Neural progenitor cell (in vitro differentiated cells): ENCODE measurements around the gene CAPNS1. TPM values are rescaled to one million over a fixed set of nuclear protein-coding genes. Genes with fewer than 3 reads are reported as not detected.

ENCODE experiments used
- DNase-seq: peaks from one replicate; pipeline ENCODE4 v3.0.0-alpha.2; 2016; ENCODE audit warnings: low spot score
- H2AFZ ChIP-seq: fragments of 200-600 bp; sonication (generic); replicated peaks from 2 replicates; pipeline ENCODE4 v1.6.1; 2016; ENCODE audit warnings: antibody characterized with exemption
- H3F3A ChIP-seq: fragments of 200-600 bp; sonication (generic); 2 replicates; pipeline ENCODE4 v1.6.1; 2016; ENCODE audit warnings: antibody characterized with exemption, low read depth
- H3K27ac ChIP-seq: fragments of 200-600 bp; sonication (generic); 2 replicates; pipeline ENCODE4 v1.5.1; 2016; ENCODE audit warnings: mild to moderate bottlenecking
- H3K27me3 ChIP-seq: fragments of 200-600 bp; sonication (generic); 2 replicates; pipeline ENCODE4 v1.6.1; 2016; ENCODE audit warnings: mild to moderate bottlenecking, moderate library complexity
- H3K36me3 ChIP-seq: fragments of 200-600 bp; sonication (generic); 2 replicates; pipeline ENCODE4 v1.5.1; 2016
- H3K4me1 ChIP-seq: fragments of 200-600 bp; sonication (generic); 2 replicates; pipeline ENCODE4 v1.6.1; 2016; ENCODE audit warnings: mixed run types
- H3K4me2 ChIP-seq: fragments of 200-600 bp; sonication (generic); 2 replicates; pipeline ENCODE4 v1.6.1; 2016
- H3K4me3 ChIP-seq: fragments of 200-600 bp; sonication (generic); 2 replicates; pipeline ENCODE4 v1.5.1; 2016
- H3K79me2 ChIP-seq: fragments of 200-600 bp; sonication (generic); 2 replicates; pipeline ENCODE4 v1.6.1; 2016; ENCODE audit warnings: low read depth
- H3K9ac ChIP-seq: fragments of 200-600 bp; sonication (generic); 2 replicates; pipeline ENCODE4 v1.6.1; 2016
- H3K9me3 ChIP-seq: fragments of 200-600 bp; sonication (generic); 2 replicates; pipeline ENCODE4 v1.5.1; 2016; ENCODE audit warnings: low read depth
- H4K20me1 ChIP-seq: fragments of 200-600 bp; sonication (generic); 2 replicates; pipeline ENCODE4 v1.6.1; 2016; ENCODE audit warnings: low read depth
- H3K27ac Mint-ChIP-seq: 3 replicates; pipeline ENCODE4 v1.8.0; 2021; ENCODE audit warnings: mixed read lengths
- H3K27me3 Mint-ChIP-seq: 2 replicates; pipeline ENCODE4 v1.8.0; 2022; ENCODE audit warnings: low read depth, mild to moderate bottlenecking, inconsistent platforms, moderate library complexity, mixed read lengths; ENCODE audit not compliant: insufficient read depth
- H3K36me3 Mint-ChIP-seq: 3 replicates; pipeline ENCODE4 v1.8.0; 2021; ENCODE audit warnings: mixed read lengths
- H3K4me1 Mint-ChIP-seq: 3 replicates; pipeline ENCODE4 v1.8.0; 2021; ENCODE audit warnings: mixed read lengths
- H3K4me3 Mint-ChIP-seq: 3 replicates; pipeline ENCODE4 v1.8.0; 2021; ENCODE audit warnings: mild to moderate bottlenecking, moderate library complexity, mixed read lengths
- H3K9me3 Mint-ChIP-seq: 3 replicates; pipeline ENCODE4 v1.8.0; 2020; ENCODE audit warnings: mixed read lengths
- CTCF ChIP-seq: fragments of 200-600 bp; sonication (generic); IDR thresholded peaks from 2 replicates; pipeline ENCODE4 v1.5.1; 2017; ENCODE audit warnings: antibody characterized with exemption, mild to moderate bottlenecking
- EZH2 ChIP-seq: fragments of 200-600 bp; sonication (generic); IDR thresholded peaks from 2 replicates; pipeline ENCODE4 v1.6.1; 2017; ENCODE audit warnings: antibody characterized with exemption, mild to moderate bottlenecking, moderate library complexity
- EZH2phosphoT487 ChIP-seq: fragments of 200-600 bp; sonication (generic); IDR thresholded peaks from 2 replicates; pipeline ENCODE4 v1.6.1; 2017; ENCODE audit warnings: antibody characterized with exemption
- total RNA-seq: library from RNA; depleted of rRNA; stranded (reverse); fragments of >200 nt; gene quantifications from 2 replicates; pipeline ENCODE4 v1.2.3, GENCODE V29; 2015; ENCODE audit warnings: low replicate concordance

The CAPNS1 gene
- total RNA-seq, 1 donor from 2014 or later, result 258 TPM

- no peak overlapping the region for H3K27ac Mint-ChIP-seq
- Histone ChIP-seq H2AFZ (no peak overlapping the region), H3K79me2 (no peaks in the 10 kb centered on the region), H3K4me3 (no peak overlapping the region), H3K36me3 (no peaks in the 10 kb centered on the region), H3K4me1 (no peaks in the 10 kb centered on the region), H3K27ac (no peak overlapping the region), H3K27me3 (no peaks in the 10 kb centered on the region), H3F3A (peaks cover 4% of the 10 kb centered on the region), H3K9me3 (no peaks in the 10 kb centered on the region), H3K4me2 (no peak overlapping the region), H4K20me1 (no peaks in the 10 kb centered on the region), H3K9ac (no peak overlapping the region)
- H3K4me3 Mint-ChIP-seq, result no peak overlapping the region
- no peaks in the 10 kb centered on the region for H3K9me3 Mint-ChIP-seq
- no peaks in the 10 kb centered on the region for H3K4me1 Mint-ChIP-seq
- no peak for DNase-seq
- peaks cover 16% of the 10 kb centered on the region for H3K36me3 Mint-ChIP-seq
- TF ChIP-seq EZH2, result no peak
- TF ChIP-seq EZH2phosphoT487, result no peak
- TF ChIP-seq CTCF, result no peak
- H3K27me3 Mint-ChIP-seq, result peaks cover 2% of the 10 kb centered on the region
Observed at GRCh38 chr19:36093146-36093662, 46.7 kb upstream of the CAPNS1 start.

GRCh38 chr19:36093687-36094086 lies 46.2 kb upstream of the CAPNS1 start:
- H3K27ac ChIP-seq, result no peak overlapping the region
- no peak overlapping the region for H3K4me2 ChIP-seq
- no peaks in the 10 kb centered on the region for H3K9me3 ChIP-seq
- Mint-ChIP-seq H3K27me3 (peaks cover under 1% of the 10 kb centered on the region), H3K4me1 (no peaks in the 10 kb centered on the region), H3K9me3 (no peaks in the 10 kb centered on the region), H3K27ac (no peak overlapping the region), H3K36me3 (peaks cover 16% of the 10 kb centered on the region), H3K4me3 (no peak overlapping the region)
- no peak overlapping the region for H3K4me3 ChIP-seq
- no peaks in the 10 kb centered on the region for H3K79me2 ChIP-seq
- H2AFZ ChIP-seq, result no peak overlapping the region
- H3K9ac ChIP-seq, result no peak overlapping the region
- H3F3A ChIP-seq, result peaks cover 4% of the 10 kb centered on the region
- no peaks in the 10 kb centered on the region for H4K20me1 ChIP-seq
- TF ChIP-seq EZH2 (no peak), CTCF (no peak), EZH2phosphoT487 (no peak)
- no peaks in the 10 kb centered on the region for H3K36me3 ChIP-seq
- H3K4me1 ChIP-seq, result no peaks in the 10 kb centered on the region
- no peak for DNase-seq
- H3K27me3 ChIP-seq, result no peaks in the 10 kb centered on the region

DNA sequence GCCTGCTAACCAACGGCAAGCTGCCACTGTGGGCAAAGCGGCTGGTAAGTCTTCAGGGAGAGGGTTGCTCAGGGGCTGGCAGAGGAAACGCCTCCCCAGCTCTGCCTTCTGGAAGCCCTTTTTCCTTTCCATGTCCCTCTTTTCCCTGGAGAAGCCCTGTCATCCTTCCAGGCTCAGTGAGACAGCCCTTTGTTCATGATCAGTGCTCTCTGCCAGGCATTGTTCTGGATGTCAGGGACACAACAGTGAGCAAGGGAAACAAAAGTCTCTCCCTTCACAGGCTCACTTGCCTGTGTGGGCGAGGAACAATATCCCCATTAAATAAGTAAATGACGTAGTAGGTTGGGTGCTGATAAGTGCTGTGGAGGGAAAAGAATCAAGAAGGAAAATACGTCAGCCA lies 42.8 kb upstream of the CAPNS1 start:
- Mint-ChIP-seq H3K36me3 (peaks cover 14% of the 10 kb centered on the region), H3K27ac (no peak overlapping the region), H3K4me1 (no peaks in the 10 kb centered on the region), H3K27me3 (peaks cover 3% of the 10 kb centered on the region), H3K9me3 (no peaks in the 10 kb centered on the region), H3K4me3 (no peak overlapping the region)
- peak; percentile 55 for DNase-seq
- no peaks in the 10 kb centered on the region for H3K36me3 ChIP-seq
- H3K9ac ChIP-seq, result no peak overlapping the region
- H4K20me1 ChIP-seq, result no peaks in the 10 kb centered on the region
- no peaks in the 10 kb centered on the region for H3K4me1 ChIP-seq
- H3F3A ChIP-seq, result peaks cover 4% of the 10 kb centered on the region
- no peaks in the 10 kb centered on the region for H3K9me3 ChIP-seq
- no peak for TF ChIP-seq EZH2
- TF ChIP-seq CTCF, result no peak
- TF ChIP-seq EZH2phosphoT487, result no peak
- no peaks in the 10 kb centered on the region for H3K27me3 ChIP-seq
- H3K79me2 ChIP-seq, result no peaks in the 10 kb centered on the region
- no peak overlapping the region for H3K4me2 ChIP-seq
- H3K27ac ChIP-seq, result peak overlapping the region; percentile 80
- H2AFZ ChIP-seq, result no peak overlapping the region
- no peak overlapping the region for H3K4me3 ChIP-seq
